ENCODE measurements around the gene MAP1LC3C. TPM values are rescaled to one million over a fixed set of nuclear protein-coding genes. Genes with fewer than 3 reads are reported as not detected.

Gene MAP1LC3C
- total and polyA plus RNA-seq, 10 of the 15 experiments (the other 5 are each of a cell fraction or from before 2014, with no cell fraction given) = 0.19 TPM; not detected in 9

- TF ChIP-seq ZBTB11 (CRISPR knock-in tag; IDR thresholded peaks at IDR 0.05) = no peak
Measured at GRCh38 chr1:242043165-242043564, 44.3 kb upstream of the MAP1LC3C start (continued).

- no peak overlapping the region for H3K9ac ChIP-seq (ENCODE audit: control insufficient read depth, insufficient read depth, low read length)
- no peaks in the 10 kb centered on the region for H3K9me3 ChIP-seq (replicated peaks; ENCODE audit: control insufficient read depth, insufficient read depth, low read length)
- ChIA-PET RAD21 (ENCODE audit: unreplicated experiment) (no interaction called here), SMC1A (ENCODE audit: uncharacterized antibody, unreplicated experiment) (no interaction called here), CTCF (no interaction called here), POLR2A (no interaction called here)
- 35% methylated on average over 5 of the region's 5 CpGs for WGBS (ENCODE audit: insufficient coverage, insufficient replicate concordance, low lambda C conversion rate, missing lambda C conversion rate)
- TF ChIP-seq KDM1A (IDR thresholded peaks at IDR 0.05; ENCODE audit: borderline replicate concordance) (no peak), RAD51 (IDR thresholded peaks at IDR 0.05) (no peak), KLF5 (IDR thresholded peaks at IDR 0.05; ENCODE audit: partially characterized antibody) (no peak), POU2F2 (IDR thresholded peaks at IDR 0.05; ENCODE audit: borderline replicate concordance, low read depth, low read length) (no peak), HDGF (IDR thresholded peaks at IDR 0.05) (no peak), NR2C2 (IDR thresholded peaks at IDR 0.05; ENCODE audit: borderline replicate concordance, control insufficient read depth, insufficient read length, low read depth) (no peak), SKIL (IDR thresholded peaks at IDR 0.05; ENCODE audit: low read depth, poor library complexity, severe bottlenecking) (no peak), TCF7 (IDR thresholded peaks at IDR 0.05; ENCODE audit: borderline replicate concordance) (no peak), RELB (IDR thresholded peaks at IDR 0.05; ENCODE audit: low read depth) (no peak), ATF2 (IDR thresholded peaks at IDR 0.05; ENCODE audit: low read length) (no peak), MYC (IDR thresholded peaks at IDR 0.05; ENCODE audit: insufficient read depth, insufficient read length, insufficient replicate concordance, low read length, severe bottlenecking) (no peak)
- no peak for FAIRE-seq
- H3K79me2 ChIP-seq (ENCODE audit: control insufficient read depth, insufficient read depth, low read length) = no peaks in the 10 kb centered on the region
- H3K4me3 ChIP-seq = no peak overlapping the region
- ATAC-seq = no peak
- no peak overlapping the region for H2AFZ ChIP-seq (ENCODE audit: control insufficient read depth, low read depth, low read length)
- H3K4me2 ChIP-seq (ENCODE audit: control insufficient read depth, insufficient read depth) = no peak overlapping the region
- no peaks in the 10 kb centered on the region for H3K36me3 ChIP-seq (ENCODE audit: control insufficient read depth in 2 of 2, insufficient read depth in 2 of 2, low read length in 1 of 2)
- H4K20me1 ChIP-seq (ENCODE audit: control insufficient read depth, insufficient read depth) = no peaks in the 10 kb centered on the region; the same call in 1 of the 2 replicates
- no peaks in the 10 kb centered on the region for H3K27me3 ChIP-seq (replicated peaks in 1 of 2; ENCODE audit: control insufficient read depth in 2 of 2, insufficient read depth in 2 of 2, low read length in 1 of 2)
- no peaks in the 10 kb centered on the region for H3K4me1 ChIP-seq (ENCODE audit: control insufficient read depth, insufficient read depth, low read length)
- intact Hi-C loops (cut with micrococcal nuclease; ENCODE audit: unreplicated experiment) (no loop called here), in situ Hi-C loops (cut with MboI) (loop anchor here (5.0 kb wide), 1 partner anchor 48 kb away; no protein-coding TSS in a partner anchor)
- no TSS peak for BruUV-seq (replicated peaks)
- no peak for DNase-seq (ENCODE audit: low read depth, low spot score)
- H3K27ac ChIP-seq (ENCODE audit: control insufficient read depth, insufficient read depth) = no peak overlapping the region
Measured at GRCh38 chr1:242034392-242034791, 35.5 kb upstream of the MAP1LC3C start.
